ENCODE results near the gene CAMK1. TPM values are rescaled to one million over a fixed set of nuclear protein-coding genes. Genes with fewer than 3 reads are reported as not detected.

CAMK1 gene
- total and polyA plus RNA-seq, 2 of the 4 experiments (the other 2 are of a cell fraction) = 33.3 to 36.4 TPM

- Histone ChIP-seq H3K36me3 (ENCODE audit: control insufficient read depth, insufficient read depth, low read length) (no peaks in the 10 kb centered on the region), H2BK20ac (ENCODE audit: low read depth, low read length) (no peak overlapping the region), H3K4me2 (ENCODE audit: low read depth, low read length) (no peak overlapping the region), H3K4me1 (ENCODE audit: control insufficient read depth, insufficient read depth, low read length) (no peaks in the 10 kb centered on the region), H3K56ac (ENCODE audit: extremely low read depth, insufficient read depth, low read length) (no peak overlapping the region), H3K9ac (ENCODE audit: low read depth, low read length) (no peak overlapping the region), H3K18ac (ENCODE audit: low read depth, low read length) (no peak overlapping the region), H2AFZ (replicated peaks; ENCODE audit: low read length, poor library complexity) (no peak overlapping the region), H3K9me3 (ENCODE audit: control insufficient read depth, insufficient read depth, low read length) (no peaks in the 10 kb centered on the region), H3K14ac (replicated peaks; ENCODE audit: low read depth, low read length) (no peak overlapping the region), H4K20me1 (ENCODE audit: insufficient read depth, low read length) (no peaks in the 10 kb centered on the region), H2BK15ac (ENCODE audit: low read depth, low read length) (no peak overlapping the region), H4K5ac (ENCODE audit: low read depth, low read length) (no peak overlapping the region), H3K23ac (ENCODE audit: low read depth, low read length) (no peak overlapping the region), H3K4me3 (ENCODE audit: insufficient read depth, low read depth, low read length) (no peak overlapping the region), H3K9me1 (ENCODE audit: insufficient read depth, low read length) (no peaks in the 10 kb centered on the region), H2AK5ac (ENCODE audit: low read depth, low read length) (no peak overlapping the region), H3K27me3 (ENCODE audit: control insufficient read depth, insufficient read depth, low read length) (peaks cover 3% of the 10 kb centered on the region; the same call in 1 of the 2 replicates), H4K8ac (ENCODE audit: low read depth in 2 of 2, low read length in 2 of 2) (no peak overlapping the region), H3K27ac (ENCODE audit: insufficient read depth, low read length) (no peak overlapping the region), H2BK120ac (ENCODE audit: low read depth, low read length) (no peak overlapping the region), H4K91ac (ENCODE audit: insufficient read depth, low read depth, low read length) (no peak overlapping the region), H2BK5ac (ENCODE audit: low read depth, low read length, poor library complexity, severe bottlenecking) (no peak overlapping the region), H3K4ac (ENCODE audit: low read depth, low read length) (no peak overlapping the region), H3K79me1 (ENCODE audit: low read depth in 1 of 2, low read length in 2 of 2) (no peaks in the 10 kb centered on the region), H2AK9ac (replicated peaks; ENCODE audit: low read depth, low read length, poor library complexity) (no peak overlapping the region)
- no TSS peak for BruUV-seq (replicated peaks)
- intact Hi-C loops (cut with micrococcal nuclease) = no loop called here
- dilution Hi-C loops (cut with HindIII; ENCODE audit: low sequenced_read_pairs, unreplicated experiment) = no loop called here
- ChIA-PET POLR2A (ENCODE audit: unreplicated experiment) (no interaction called here), CTCF (interaction anchor here (0.6 to 1.1 kb wide), 2 partner anchors 9 to 72 kb away, joined by 3 to 4 read pairs; no protein-coding TSS in a partner anchor)
- DNase-seq (no peak), ATAC-seq (ENCODE audit: low read depth) (no peak)
- TF ChIP-seq RFX5 (IDR thresholded peaks at IDR 0.05; ENCODE audit: low read depth, low read length) = no peak
- TF ChIP-seq MAZ (IDR thresholded peaks at IDR 0.05; ENCODE audit: borderline replicate concordance, low read depth, low read length) = no peak
- no CpG with 5 or more reads among the region's 2 CpGs for WGBS, 2 experiments (ENCODE audit: extremely low coverage in 2 of 2, insufficient read length in 1 of 2)
- in situ Hi-C loops (cut with MboI; ENCODE audit: low sequenced_read_pairs) = no loop called here
Measured at GRCh38 chr3:9721700-9722060, 48.1 kb downstream of the CAMK1 start.

Data from IMR-90 (cell line).